Upper lobe of right lung (tissue), 1 donor: ENCODE measurements around the gene CD79B. TPM values are rescaled to one million over a fixed set of nuclear protein-coding genes. Genes with fewer than 3 reads are reported as not detected.
A peak's percentile ranks its signal among the peaks of the same experiment; 100 is the strongest.

Experiments
- ATAC-seq: fragments of 200-7000 bp; cut with Tn5 transposase; one replicate; pipeline ENCODE4 v1.9.1; 2020; ENCODE audit warnings: mild to moderate bottlenecking, moderate library complexity
- DNase-seq: peaks from one replicate; pipeline ENCODE4 v3.0.0-alpha.2; 2020
- H3K27ac ChIP-seq: fragments of 200-600 bp; one replicate; pipeline ENCODE4 v1.8.0; 2022
- H3K27me3 ChIP-seq: fragments of 200-600 bp; one replicate; pipeline ENCODE4 v1.8.0; 2022; ENCODE audit warnings: mild to moderate bottlenecking
- H3K36me3 ChIP-seq: fragments of 200-600 bp; one replicate; pipeline ENCODE4 v1.8.0; 2022
- H3K4me1 ChIP-seq: fragments of 200-600 bp; one replicate; pipeline ENCODE4 v1.8.0; 2022
- H3K4me3 ChIP-seq: fragments of 200-600 bp; one replicate; pipeline ENCODE4 v1.8.0; 2022; ENCODE audit warnings: mild to moderate bottlenecking
- H3K9me3 ChIP-seq: fragments of 200-600 bp; one replicate; pipeline ENCODE4 v1.8.0; 2022
- intact Hi-C: fragments of 100-400 bp; cut with DNase I; formaldehyde crosslinking; loops from one replicate; pipeline ENCODE4 v1.11.0; 2022
- long read RNA-seq: library from polyadenylated mRNA; unstranded; transcript quantifications from one replicate; pipeline ENCODE4 v2.0.0, GENCODE V29; 2021
- total RNA-seq: library from RNA; stranded (reverse); fragmentation: NEBNext Ultra II Directional; extraction: Animal tissue kit (Norgen Biotek cat#: 25700); gene quantifications from one replicate; pipeline ENCODE4 v1.2.1, GENCODE V29; 2021
- TF ChIP-seq, protein P1 (sequence below): fragments of 200-600 bp; IDR thresholded peaks from one replicate; pipeline ENCODE4 v1.8.0; 2022; ENCODE audit warnings: antibody characterized with exemption
- donor health status: DM: no; HTN: yes; CAD: no; lungs with severe emphysema.

The CD79B gene
- total RNA-seq = 4.7 TPM
- long read RNA-seq, partial matches to known transcripts = 1 of 5 reads
- long read RNA-seq, other reads (novel, unspliced or antisense) = 1 of 5 reads

DNA sequence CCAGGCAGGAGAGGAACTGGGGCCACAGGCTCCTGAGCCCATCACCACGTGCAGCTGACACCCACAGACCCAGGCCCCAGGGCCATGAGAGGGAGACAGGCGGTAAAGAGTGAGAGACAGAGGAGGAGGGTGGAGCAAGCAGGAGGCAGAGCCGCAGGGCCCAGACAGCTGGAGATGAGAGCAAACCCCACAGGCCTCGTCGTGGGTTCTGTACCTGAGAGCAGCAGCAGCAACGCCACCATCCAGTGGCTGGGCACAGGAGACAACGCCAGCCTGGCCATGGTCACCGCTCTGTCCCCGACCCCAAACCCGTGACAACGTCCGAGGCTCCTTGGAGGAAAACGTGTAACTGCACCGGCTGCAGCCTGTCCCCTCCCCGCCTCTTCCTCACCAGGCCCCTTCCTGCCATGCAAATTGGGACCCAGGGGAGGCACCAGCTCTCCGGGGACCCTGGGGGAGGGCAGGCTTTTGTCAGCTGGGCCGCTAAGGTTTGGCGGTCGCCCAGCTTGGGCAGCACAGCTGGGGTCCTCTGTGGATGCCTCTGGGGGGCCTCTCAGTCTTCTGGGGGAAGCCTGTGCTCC lies at the start of gene CD79B:
TSS of gene CD79B (minus strand) at position 351 of the 581 bp plus-strand sequence. CDS start at position 281, 70 bp downstream.
- no peak for DNase-seq
- Histone ChIP-seq H3K4me1 (peaks cover 5% of the 10 kb centered on the region), H3K27ac (no peak within 1 kb of the TSS), H3K27me3 (no peaks in the 10 kb centered on the region), H3K9me3 (no peaks in the 10 kb centered on the region), H3K4me3 (peak within 1 kb of the TSS; percentile 15), H3K36me3 (no peaks in the 10 kb centered on the region)
- no peak for ATAC-seq
- TF ChIP-seq, protein P1, sequence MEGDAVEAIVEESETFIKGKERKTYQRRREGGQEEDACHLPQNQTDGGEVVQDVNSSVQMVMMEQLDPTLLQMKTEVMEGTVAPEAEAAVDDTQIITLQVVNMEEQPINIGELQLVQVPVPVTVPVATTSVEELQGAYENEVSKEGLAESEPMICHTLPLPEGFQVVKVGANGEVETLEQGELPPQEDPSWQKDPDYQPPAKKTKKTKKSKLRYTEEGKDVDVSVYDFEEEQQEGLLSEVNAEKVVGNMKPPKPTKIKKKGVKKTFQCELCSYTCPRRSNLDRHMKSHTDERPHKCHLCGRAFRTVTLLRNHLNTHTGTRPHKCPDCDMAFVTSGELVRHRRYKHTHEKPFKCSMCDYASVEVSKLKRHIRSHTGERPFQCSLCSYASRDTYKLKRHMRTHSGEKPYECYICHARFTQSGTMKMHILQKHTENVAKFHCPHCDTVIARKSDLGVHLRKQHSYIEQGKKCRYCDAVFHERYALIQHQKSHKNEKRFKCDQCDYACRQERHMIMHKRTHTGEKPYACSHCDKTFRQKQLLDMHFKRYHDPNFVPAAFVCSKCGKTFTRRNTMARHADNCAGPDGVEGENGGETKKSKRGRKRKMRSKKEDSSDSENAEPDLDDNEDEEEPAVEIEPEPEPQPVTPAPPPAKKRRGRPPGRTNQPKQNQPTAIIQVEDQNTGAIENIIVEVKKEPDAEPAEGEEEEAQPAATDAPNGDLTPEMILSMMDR = no peak
- intact Hi-C loops = no loop called here

DNA sequence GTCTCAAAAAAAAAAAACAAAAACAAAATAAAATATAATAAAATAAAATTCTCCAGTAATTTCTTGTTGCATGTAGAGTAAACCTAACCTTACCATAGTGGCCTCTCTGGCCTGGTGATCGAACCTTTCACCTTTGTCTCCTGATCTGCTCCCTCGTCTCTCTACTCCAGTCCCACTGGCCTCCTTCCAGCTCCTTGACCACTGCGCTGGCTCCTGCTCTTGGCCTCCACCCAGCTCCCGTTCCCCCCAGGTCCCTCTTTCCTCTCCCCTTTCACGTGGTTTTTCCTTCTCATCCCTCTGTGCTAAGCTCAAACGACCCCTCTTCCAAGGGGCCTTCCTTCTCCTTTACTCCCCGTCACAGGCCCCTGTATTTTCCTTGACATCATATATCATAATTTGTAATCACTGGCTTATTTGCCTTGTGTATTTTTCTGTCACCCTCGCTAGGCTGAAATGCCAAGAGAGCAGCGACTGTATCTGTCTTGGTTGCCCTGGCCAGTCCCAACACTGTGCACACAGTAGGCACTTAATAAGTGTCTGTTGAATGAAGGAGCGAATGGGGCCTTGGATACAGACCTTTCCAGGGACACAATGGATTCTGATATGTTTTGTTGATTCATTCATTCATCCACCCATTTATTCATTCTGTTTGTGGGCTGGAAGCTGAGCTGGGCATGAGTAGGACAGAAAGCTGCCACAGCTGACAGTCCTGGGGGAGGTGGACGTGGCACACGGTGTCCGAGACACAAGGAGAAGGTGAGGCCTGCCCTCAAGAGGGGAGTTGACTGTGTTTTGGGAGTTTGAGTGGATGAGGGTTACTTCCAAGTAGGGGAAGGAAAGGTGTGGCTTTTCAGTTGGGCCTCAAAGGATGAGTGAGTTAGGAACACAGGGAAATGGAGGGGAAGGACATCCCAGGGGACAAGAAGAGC lies 46.4 kb upstream of the CD79B start:
- ATAC-seq (no peak), DNase-seq (no peak)
- H3K4me3 ChIP-seq = no peak overlapping the region
- H3K36me3 ChIP-seq = no peaks in the 10 kb centered on the region
- H3K27me3 ChIP-seq = no peaks in the 10 kb centered on the region
- H3K9me3 ChIP-seq = no peaks in the 10 kb centered on the region
- intact Hi-C loops = no loop called here
- H3K4me1 ChIP-seq = peaks cover 14% of the 10 kb centered on the region
- TF ChIP-seq, protein P1 = no peak
- H3K27ac ChIP-seq = no peak overlapping the region

DNA sequence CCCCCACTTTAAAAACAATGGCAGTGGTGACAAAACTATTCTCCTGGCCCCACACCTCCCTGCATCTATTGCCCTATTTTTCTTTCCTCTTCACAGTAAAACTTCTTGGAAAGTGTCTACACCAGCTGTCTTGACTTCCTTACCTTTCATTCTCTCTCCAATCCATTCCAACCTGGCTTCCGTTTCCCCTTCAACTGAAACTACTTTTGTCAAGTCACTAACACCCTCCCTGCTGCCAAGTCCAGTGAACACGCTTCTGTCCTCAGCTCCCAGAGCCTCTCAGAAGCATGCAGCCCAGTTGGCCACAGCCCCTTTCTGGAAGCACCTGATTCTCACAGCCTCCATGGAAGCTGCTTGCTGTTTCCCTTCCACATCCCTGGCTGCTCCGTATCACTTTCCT lies 44.6 kb upstream of the CD79B start:
- Histone ChIP-seq H3K36me3 (no peaks in the 10 kb centered on the region), H3K9me3 (no peaks in the 10 kb centered on the region), H3K4me1 (peaks cover 6% of the 10 kb centered on the region), H3K27ac (no peak overlapping the region), H3K27me3 (no peaks in the 10 kb centered on the region), H3K4me3 (no peak overlapping the region)
- intact Hi-C loops = no loop called here
- no peak for DNase-seq
- no peak for ATAC-seq
- TF ChIP-seq, protein P1 = no peak

DNA sequence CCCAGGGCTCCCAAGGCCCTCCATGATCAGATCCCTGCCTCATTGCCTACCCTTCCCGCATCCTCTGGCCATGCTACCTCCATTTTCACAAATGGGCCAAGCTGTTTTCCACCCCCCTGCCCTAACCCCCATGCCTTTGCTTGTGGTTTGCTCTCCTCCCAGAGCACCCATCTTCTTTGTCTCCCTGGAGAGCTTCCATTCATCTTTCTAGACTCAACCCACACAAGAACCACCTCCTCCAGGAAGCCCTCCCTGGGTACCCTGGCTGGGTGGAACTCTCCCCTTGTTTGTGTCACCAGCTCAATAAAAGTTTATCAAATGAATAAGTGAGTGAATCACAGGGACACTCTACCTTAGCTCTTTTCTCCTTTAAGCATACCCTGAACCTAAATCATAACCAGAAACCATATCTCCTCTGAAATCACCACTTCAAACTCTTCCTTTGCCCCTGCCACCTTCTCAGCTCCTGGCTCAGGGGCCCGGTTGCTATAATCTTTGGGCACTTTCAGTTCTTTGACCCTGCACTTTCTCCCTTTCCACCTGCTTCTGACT lies 43.5 kb upstream of the CD79B start:
- Histone ChIP-seq H3K27ac (no peak overlapping the region), H3K4me1 (peaks cover 3% of the 10 kb centered on the region), H3K36me3 (no peaks in the 10 kb centered on the region), H3K9me3 (no peaks in the 10 kb centered on the region), H3K27me3 (no peaks in the 10 kb centered on the region), H3K4me3 (no peak overlapping the region)
- TF ChIP-seq, protein P1 = no peak
- no peak for DNase-seq
- intact Hi-C loops = no loop called here
- no peak for ATAC-seq

DNA sequence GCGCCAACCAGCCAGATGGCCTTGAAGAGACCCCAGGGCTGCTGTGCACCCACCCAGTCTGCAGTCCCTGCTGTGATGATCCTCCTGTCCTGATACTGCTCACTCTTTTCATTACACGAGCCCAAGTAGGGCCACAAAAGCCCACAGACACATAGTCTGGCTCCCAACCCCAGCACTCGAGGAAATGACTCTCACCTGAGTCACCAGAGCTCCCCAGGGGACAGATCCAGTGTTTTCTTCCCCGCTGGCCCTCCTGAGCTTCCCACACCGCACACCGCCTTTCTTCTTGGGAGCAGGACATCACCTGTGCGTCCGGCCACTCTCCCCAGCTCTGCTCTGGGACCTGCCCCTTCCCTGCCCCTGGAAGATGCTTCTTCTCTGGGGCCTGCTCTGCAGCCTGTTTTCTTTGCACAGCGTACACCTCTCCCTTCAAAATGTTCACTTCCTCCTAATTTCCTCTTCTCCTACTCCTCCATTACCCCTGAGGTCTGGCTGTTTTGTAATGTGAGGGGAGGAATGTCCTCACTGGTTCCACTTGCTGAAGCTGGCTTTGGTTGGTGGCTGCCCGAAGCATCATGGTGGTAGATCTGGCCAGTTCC lies 42.6 kb upstream of the CD79B start:
- TF ChIP-seq, protein P1 = no peak
- intact Hi-C loops = no loop called here
- no peaks in the 10 kb centered on the region for H3K27me3 ChIP-seq
- no peaks in the 10 kb centered on the region for H3K36me3 ChIP-seq
- H3K4me1 ChIP-seq = no peaks in the 10 kb centered on the region
- ATAC-seq (no peak), DNase-seq (no peak)
- no peaks in the 10 kb centered on the region for H3K9me3 ChIP-seq
- H3K27ac ChIP-seq = no peak overlapping the region
- no peak overlapping the region for H3K4me3 ChIP-seq
